Measurements from ENCODE around the gene EPB41L3. TPM values are rescaled to one million over a fixed set of nuclear protein-coding genes. Genes with fewer than 3 reads are reported as not detected.

EPB41L3 gene
- total and polyA plus RNA-seq, 2 experiments from 2014 or later, result 8.0 to 11.7 TPM

DNA sequence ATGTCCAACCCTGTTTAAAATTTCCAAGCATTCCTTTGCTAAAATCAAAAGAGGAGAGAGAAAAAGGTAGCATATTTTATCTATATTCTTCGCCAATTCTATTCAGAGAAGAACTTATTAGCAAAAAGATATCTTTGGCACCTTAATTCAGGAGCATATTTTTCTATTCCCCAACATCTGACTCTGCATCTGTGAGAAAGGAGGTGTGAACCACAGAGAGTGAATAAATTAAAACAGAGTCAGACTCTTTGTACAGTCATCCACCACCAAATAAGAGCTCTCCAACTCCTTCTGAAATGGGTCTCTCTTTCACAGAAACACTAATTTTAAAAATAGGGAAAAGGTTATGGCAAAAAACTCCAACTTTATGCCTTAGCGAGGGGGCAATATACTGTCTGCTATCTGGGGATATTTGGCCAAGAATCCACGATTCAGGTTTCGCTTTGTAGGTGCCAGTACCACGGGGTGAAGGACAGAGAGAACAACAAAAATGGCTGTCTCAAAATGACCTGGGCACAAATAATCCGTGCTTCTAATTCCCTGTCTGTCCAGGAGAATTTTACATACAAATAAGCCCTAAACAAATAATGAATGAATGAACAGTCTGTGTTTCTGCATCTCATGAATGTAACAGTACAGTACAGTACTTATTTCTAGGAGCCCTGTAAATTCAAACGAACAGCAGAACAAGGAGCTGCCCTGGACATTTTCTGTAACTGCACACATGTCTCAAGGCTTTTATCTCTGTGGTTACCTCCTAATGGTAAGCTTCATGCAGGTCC is 43.4 kb downstream of the EPB41L3 start:
- Histone ChIP-seq H3K27me3 (ENCODE audit: insufficient read depth) (no peaks in the 10 kb centered on the region), H3K4me2 (no peak overlapping the region), H3K79me2 (replicated peaks; ENCODE audit: insufficient read depth) (no peaks in the 10 kb centered on the region), H2AFZ (no peak overlapping the region), H3K27ac (ENCODE audit: low read depth) (no peak overlapping the region), H3F3A (replicated peaks; ENCODE audit: low read depth) (no peaks in the 10 kb centered on the region), H3K4me3 (no peak overlapping the region), H3K36me3 (ENCODE audit: insufficient read depth) (no peaks in the 10 kb centered on the region), H4K20me1 (replicated peaks; ENCODE audit: insufficient read depth) (no peaks in the 10 kb centered on the region), H3K4me1 (ENCODE audit: insufficient read depth) (no peaks in the 10 kb centered on the region), H3K9me2 (ENCODE audit: insufficient read depth) (no peaks in the 10 kb centered on the region)
- Mint-ChIP-seq H3K4me1 (no peaks in the 10 kb centered on the region), H3K27ac (no peak overlapping the region), H3K36me3 (ENCODE audit: low read depth) (no peaks in the 10 kb centered on the region), H3K9me3 (no peaks in the 10 kb centered on the region), H3K4me3 (no peak overlapping the region), H3K27me3 (ENCODE audit: insufficient read depth, low read depth, poor library complexity) (no peaks in the 10 kb centered on the region)
- no peak for DNase-seq (ENCODE audit: low spot score)
- ATAC-seq, result no peak
- TF ChIP-seq, protein P1, sequence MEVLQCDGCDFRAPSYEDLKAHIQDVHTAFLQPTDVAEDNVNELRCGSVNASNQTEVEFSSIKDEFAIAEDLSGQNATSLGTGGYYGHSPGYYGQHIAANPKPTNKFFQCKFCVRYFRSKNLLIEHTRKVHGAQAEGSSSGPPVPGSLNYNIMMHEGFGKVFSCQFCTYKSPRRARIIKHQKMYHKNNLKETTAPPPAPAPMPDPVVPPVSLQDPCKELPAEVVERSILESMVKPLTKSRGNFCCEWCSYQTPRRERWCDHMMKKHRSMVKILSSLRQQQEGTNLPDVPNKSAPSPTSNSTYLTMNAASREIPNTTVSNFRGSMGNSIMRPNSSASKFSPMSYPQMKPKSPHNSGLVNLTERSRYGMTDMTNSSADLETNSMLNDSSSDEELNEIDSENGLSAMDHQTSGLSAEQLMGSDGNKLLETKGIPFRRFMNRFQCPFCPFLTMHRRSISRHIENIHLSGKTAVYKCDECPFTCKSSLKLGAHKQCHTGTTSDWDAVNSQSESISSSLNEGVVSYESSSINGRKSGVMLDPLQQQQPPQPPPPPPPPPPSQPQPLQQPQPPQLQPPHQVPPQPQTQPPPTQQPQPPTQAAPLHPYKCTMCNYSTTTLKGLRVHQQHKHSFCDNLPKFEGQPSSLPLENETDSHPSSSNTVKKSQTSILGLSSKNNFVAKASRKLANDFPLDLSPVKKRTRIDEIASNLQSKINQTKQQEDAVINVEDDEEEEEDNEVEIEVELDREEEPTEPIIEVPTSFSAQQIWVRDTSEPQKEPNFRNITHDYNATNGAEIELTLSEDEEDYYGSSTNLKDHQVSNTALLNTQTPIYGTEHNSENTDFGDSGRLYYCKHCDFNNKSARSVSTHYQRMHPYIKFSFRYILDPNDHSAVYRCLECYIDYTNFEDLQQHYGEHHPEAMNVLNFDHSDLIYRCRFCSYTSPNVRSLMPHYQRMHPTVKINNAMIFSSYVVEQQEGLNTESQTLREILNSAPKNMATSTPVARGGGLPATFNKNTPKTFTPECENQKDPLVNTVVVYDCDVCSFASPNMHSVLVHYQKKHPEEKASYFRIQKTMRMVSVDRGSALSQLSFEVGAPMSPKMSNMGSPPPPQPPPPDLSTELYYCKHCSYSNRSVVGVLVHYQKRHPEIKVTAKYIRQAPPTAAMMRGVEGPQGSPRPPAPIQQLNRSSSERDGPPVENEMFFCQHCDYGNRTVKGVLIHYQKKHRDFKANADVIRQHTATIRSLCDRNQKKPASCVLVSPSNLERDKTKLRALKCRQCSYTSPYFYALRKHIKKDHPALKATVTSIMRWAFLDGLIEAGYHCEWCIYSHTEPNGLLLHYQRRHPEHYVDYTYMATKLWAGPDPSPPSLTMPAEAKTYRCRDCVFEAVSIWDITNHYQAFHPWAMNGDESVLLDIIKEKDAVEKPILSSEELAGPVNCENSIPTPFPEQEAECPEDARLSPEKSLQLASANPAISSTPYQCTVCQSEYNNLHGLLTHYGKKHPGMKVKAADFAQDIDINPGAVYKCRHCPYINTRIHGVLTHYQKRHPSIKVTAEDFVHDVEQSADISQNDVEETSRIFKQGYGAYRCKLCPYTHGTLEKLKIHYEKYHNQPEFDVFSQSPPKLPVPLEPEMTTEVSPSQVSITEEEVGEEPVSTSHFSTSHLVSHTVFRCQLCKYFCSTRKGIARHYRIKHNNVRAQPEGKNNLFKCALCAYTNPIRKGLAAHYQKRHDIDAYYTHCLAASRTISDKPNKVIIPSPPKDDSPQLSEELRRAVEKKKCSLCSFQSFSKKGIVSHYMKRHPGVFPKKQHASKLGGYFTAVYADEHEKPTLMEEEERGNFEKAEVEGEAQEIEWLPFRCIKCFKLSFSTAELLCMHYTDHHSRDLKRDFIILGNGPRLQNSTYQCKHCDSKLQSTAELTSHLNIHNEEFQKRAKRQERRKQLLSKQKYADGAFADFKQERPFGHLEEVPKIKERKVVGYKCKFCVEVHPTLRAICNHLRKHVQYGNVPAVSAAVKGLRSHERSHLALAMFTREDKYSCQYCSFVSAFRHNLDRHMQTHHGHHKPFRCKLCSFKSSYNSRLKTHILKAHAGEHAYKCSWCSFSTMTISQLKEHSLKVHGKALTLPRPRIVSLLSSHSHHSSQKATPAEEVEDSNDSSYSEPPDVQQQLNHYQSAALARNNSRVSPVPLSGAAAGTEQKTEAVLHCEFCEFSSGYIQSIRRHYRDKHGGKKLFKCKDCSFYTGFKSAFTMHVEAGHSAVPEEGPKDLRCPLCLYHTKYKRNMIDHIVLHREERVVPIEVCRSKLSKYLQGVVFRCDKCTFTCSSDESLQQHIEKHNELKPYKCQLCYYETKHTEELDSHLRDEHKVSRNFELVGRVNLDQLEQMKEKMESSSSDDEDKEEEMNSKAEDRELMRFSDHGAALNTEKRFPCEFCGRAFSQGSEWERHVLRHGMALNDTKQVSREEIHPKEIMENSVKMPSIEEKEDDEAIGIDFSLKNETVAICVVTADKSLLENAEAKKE (CRISPR knock-in tag; IDR thresholded peaks at IDR 0.05), result no peak
- TF ChIP-seq JUNB (IDR thresholded peaks at IDR 0.05; ENCODE audit: unreplicated experiment) (no peak), CREB1 (CRISPR knock-in tag; IDR thresholded peaks at IDR 0.05; ENCODE audit: low read depth) (no peak)
- TF ChIP-seq, protein P2, sequence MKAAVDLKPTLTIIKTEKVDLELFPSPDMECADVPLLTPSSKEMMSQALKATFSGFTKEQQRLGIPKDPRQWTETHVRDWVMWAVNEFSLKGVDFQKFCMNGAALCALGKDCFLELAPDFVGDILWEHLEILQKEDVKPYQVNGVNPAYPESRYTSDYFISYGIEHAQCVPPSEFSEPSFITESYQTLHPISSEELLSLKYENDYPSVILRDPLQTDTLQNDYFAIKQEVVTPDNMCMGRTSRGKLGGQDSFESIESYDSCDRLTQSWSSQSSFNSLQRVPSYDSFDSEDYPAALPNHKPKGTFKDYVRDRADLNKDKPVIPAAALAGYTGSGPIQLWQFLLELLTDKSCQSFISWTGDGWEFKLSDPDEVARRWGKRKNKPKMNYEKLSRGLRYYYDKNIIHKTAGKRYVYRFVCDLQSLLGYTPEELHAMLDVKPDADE (IDR thresholded peaks at IDR 0.05), result no peak
- TF ChIP-seq, protein P3, sequence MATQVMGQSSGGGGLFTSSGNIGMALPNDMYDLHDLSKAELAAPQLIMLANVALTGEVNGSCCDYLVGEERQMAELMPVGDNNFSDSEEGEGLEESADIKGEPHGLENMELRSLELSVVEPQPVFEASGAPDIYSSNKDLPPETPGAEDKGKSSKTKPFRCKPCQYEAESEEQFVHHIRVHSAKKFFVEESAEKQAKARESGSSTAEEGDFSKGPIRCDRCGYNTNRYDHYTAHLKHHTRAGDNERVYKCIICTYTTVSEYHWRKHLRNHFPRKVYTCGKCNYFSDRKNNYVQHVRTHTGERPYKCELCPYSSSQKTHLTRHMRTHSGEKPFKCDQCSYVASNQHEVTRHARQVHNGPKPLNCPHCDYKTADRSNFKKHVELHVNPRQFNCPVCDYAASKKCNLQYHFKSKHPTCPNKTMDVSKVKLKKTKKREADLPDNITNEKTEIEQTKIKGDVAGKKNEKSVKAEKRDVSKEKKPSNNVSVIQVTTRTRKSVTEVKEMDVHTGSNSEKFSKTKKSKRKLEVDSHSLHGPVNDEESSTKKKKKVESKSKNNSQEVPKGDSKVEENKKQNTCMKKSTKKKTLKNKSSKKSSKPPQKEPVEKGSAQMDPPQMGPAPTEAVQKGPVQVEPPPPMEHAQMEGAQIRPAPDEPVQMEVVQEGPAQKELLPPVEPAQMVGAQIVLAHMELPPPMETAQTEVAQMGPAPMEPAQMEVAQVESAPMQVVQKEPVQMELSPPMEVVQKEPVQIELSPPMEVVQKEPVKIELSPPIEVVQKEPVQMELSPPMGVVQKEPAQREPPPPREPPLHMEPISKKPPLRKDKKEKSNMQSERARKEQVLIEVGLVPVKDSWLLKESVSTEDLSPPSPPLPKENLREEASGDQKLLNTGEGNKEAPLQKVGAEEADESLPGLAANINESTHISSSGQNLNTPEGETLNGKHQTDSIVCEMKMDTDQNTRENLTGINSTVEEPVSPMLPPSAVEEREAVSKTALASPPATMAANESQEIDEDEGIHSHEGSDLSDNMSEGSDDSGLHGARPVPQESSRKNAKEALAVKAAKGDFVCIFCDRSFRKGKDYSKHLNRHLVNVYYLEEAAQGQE (IDR thresholded peaks at IDR 0.05; ENCODE audit: unreplicated experiment), result no peak
